H1 (cell line): ENCODE data around the gene QPCT. TPM values are rescaled to one million over a fixed set of nuclear protein-coding genes. Genes with fewer than 3 reads are reported as not detected.

Experiments used
- CTCF ChIA-PET: fragments of 300-600 bp; sonication (Branson Sonifier 250); formaldehyde crosslinking; loops from one replicate; lab custom pipeline; 2021; ENCODE audit not compliant: partially characterized antibody; lab: Charles Lee
- POLR2A ChIA-PET: fragments of 300-600 bp; sonication (Branson Sonifier 250); formaldehyde crosslinking; loops from one replicate; lab custom pipeline; 2021; ENCODE audit warnings: inconsistent platforms; ENCODE audit not compliant: partially characterized antibody; lab: Charles Lee
- DNase-seq, 2 experiments: peaks; one replicate each; pipeline versions ENCODE4 v3.0.0 to v3.0.0-alpha.2; 2010 to 2022; ENCODE audit warnings: low spot score in 2 of 2, low read depth in 1 of 2, mixed read lengths in 1 of 2
- FAIRE-seq: peaks from 2 replicates; lab custom pipeline; 2011; peaks lifted over from hg19 to GRCh38; lab: Jason Lieb, UNC
- H2AFZ ChIP-seq: 2 replicates; pipeline ENCODE4 v1.8.1; 2012; ENCODE audit warnings: low read length, inconsistent platforms
- H2AK5ac ChIP-seq: 2 replicates; pipeline ENCODE4 v1.6.1; 2013; ENCODE audit warnings: low read depth, low read length
- H2BK120ac ChIP-seq: replicated peaks from 2 replicates; pipeline ENCODE3; 2013; ENCODE audit warnings: low read depth, low read length, inconsistent platforms
- H2BK12ac ChIP-seq: 2 replicates; pipeline ENCODE4 v1.6.1; 2013; ENCODE audit warnings: low read depth, low read length
- H2BK15ac ChIP-seq: 2 replicates; pipeline ENCODE4 v1.6.1; 2013; ENCODE audit warnings: low read length
- H2BK20ac ChIP-seq: 2 replicates; pipeline ENCODE4 v1.6.1; 2013; ENCODE audit warnings: low read length
- H2BK5ac ChIP-seq: 2 replicates; pipeline ENCODE4 v1.6.1; 2013; ENCODE audit warnings: low read depth, low read length
- H3K14ac ChIP-seq: 2 replicates; pipeline ENCODE4 v1.6.1; 2013; ENCODE audit warnings: inconsistent platforms; ENCODE audit not compliant: insufficient read length
- H3K18ac ChIP-seq: 2 replicates; pipeline ENCODE4 v1.6.1; 2013; ENCODE audit warnings: low read length; ENCODE audit errors: extremely low read depth
- H3K23ac ChIP-seq: 2 replicates; pipeline ENCODE4 v1.6.1; 2013; ENCODE audit warnings: inconsistent platforms; ENCODE audit not compliant: insufficient read length
- H3K23me2 ChIP-seq: 2 replicates; pipeline ENCODE4 v1.6.1; 2013; ENCODE audit warnings: low read depth, low read length
- H3K27ac ChIP-seq: 2 replicates; pipeline ENCODE4 v1.6.1; 2011; ENCODE audit warnings: low read depth, low read length, inconsistent platforms
- H3K27me3 ChIP-seq, 4 experiments: replicated peaks in 1 of 4; 1 replicate in 1 of 4; 2 replicates in 3 of 4; pipeline versions ENCODE4 v1.6.1 to v1.8.1; 2011 to 2013; ENCODE audit warnings: low read length in 3 of 4, mild to moderate bottlenecking in 3 of 4, inconsistent platforms in 2 of 4, mixed read lengths in 2 of 4, moderate library complexity in 1 of 4; ENCODE audit not compliant: control insufficient read depth in 3 of 4, insufficient read depth in 3 of 4; ENCODE audit errors: extremely low read depth in 1 of 4
- H3K36me3 ChIP-seq, 4 experiments: 2 replicates each; pipeline versions ENCODE4 v1.6.1 to v1.8.1; 2011 to 2013; ENCODE audit warnings: mild to moderate bottlenecking in 4 of 4, low read length in 3 of 4, moderate library complexity in 2 of 4, control low read depth in 1 of 4, inconsistent platforms in 1 of 4; ENCODE audit not compliant: insufficient read depth in 4 of 4, control insufficient read depth in 2 of 4
- H3K4ac ChIP-seq: replicated peaks from 2 replicates; pipeline ENCODE3; 2013; ENCODE audit warnings: low read length, low read depth, mixed read lengths, inconsistent platforms; ENCODE audit not compliant: insufficient read length
- H3K4me1 ChIP-seq, 4 experiments: replicated peaks in 1 of 4; 1 replicate in 1 of 4; 2 replicates in 3 of 4; pipeline versions ENCODE4 v1.6.1 to v1.8.1; 2011 to 2013; ENCODE audit warnings: low read length in 3 of 4, inconsistent platforms in 2 of 4, mixed read lengths in 1 of 4; ENCODE audit not compliant: insufficient read depth in 4 of 4, control insufficient read depth in 3 of 4
- H3K4me2 ChIP-seq, 2 experiments: 2 replicates each; pipeline versions ENCODE4 v1.6.1 to v1.8.1; 2011 to 2013; ENCODE audit warnings: low read depth in 2 of 2, low read length in 2 of 2, control low read depth in 1 of 2, inconsistent platforms in 1 of 2, mild to moderate bottlenecking in 1 of 2; ENCODE audit not compliant: insufficient read depth in 1 of 2
- H3K4me3 ChIP-seq, 4 experiments: fragments of 200-600, 300-600 bp in 1 of 4; sonication (generic), shearing (Covaris generic), sonication (Bioruptor Twin) in 1 of 4; 2 replicates each; pipeline versions ENCODE4 v1.5.1 to v1.8.1; 2011 to 2016; ENCODE audit warnings: low read length in 4 of 4, low read depth in 3 of 4, control low read depth in 2 of 4, inconsistent platforms in 2 of 4, mild to moderate bottlenecking in 2 of 4, mixed read lengths in 1 of 4, moderate library complexity in 1 of 4; ENCODE audit not compliant: insufficient read depth in 2 of 4; ENCODE audit errors: extremely low read depth in 1 of 4
- H3K56ac ChIP-seq: replicated peaks from 2 replicates; pipeline ENCODE3; 2013; ENCODE audit warnings: low read depth, mild to moderate bottlenecking, mixed read lengths, low read length, inconsistent platforms; ENCODE audit not compliant: insufficient read length
- H3K79me1 ChIP-seq: 2 replicates; pipeline ENCODE4 v1.6.1; 2013; ENCODE audit warnings: low read depth, low read length, control low read depth
- H3K79me2 ChIP-seq, 2 experiments: 2 replicates each; pipeline versions ENCODE4 v1.6.1 to v1.8.1; 2012 to 2013; ENCODE audit warnings: low read length in 2 of 2, mild to moderate bottlenecking in 2 of 2, inconsistent platforms in 1 of 2; ENCODE audit not compliant: insufficient read depth in 2 of 2, control insufficient read depth in 1 of 2
- H3K9ac ChIP-seq, 4 experiments: replicated peaks in 1 of 4; 1 replicate in 1 of 4; 2 replicates in 3 of 4; pipeline versions ENCODE4 v1.6.1 to v1.8.1; 2011 to 2013; ENCODE audit warnings: low read depth in 3 of 4, low read length in 3 of 4, control low read depth in 2 of 4, mild to moderate bottlenecking in 2 of 4, moderate library complexity in 2 of 4, inconsistent platforms in 1 of 4; ENCODE audit errors: extremely low read depth in 1 of 4
- H3K9me3 ChIP-seq, 2 experiments: 2 replicates each; pipeline versions ENCODE4 v1.6.1 to v1.8.1; 2012 to 2013; ENCODE audit warnings: mild to moderate bottlenecking in 2 of 2, moderate library complexity in 2 of 2, control low read depth in 1 of 2, inconsistent platforms in 1 of 2, low read depth in 1 of 2, low read length in 1 of 2, mixed read lengths in 1 of 2; ENCODE audit not compliant: insufficient read depth in 2 of 2
- H4K20me1 ChIP-seq, 2 experiments: replicated peaks in 1 of 2; 2 replicates each; pipeline versions ENCODE3 to v1.8.1; 2011 to 2013; ENCODE audit warnings: inconsistent platforms in 2 of 2, low read length in 2 of 2, mild to moderate bottlenecking in 1 of 2; ENCODE audit not compliant: insufficient read depth in 2 of 2, control insufficient read depth in 1 of 2
- H4K5ac ChIP-seq: 2 replicates; pipeline ENCODE4 v1.6.1; 2013; ENCODE audit warnings: low read length, low read depth, mixed read lengths, inconsistent platforms; ENCODE audit not compliant: insufficient read length
- H4K8ac ChIP-seq: 2 replicates; pipeline ENCODE4 v1.8.0; 2013; ENCODE audit warnings: mild to moderate bottlenecking, moderate library complexity, low read length, inconsistent platforms; ENCODE audit not compliant: insufficient read depth; ENCODE audit errors: extremely low read depth
- H4K91ac ChIP-seq: replicated peaks from 2 replicates; pipeline ENCODE3; 2013; ENCODE audit warnings: low read length, mixed read lengths, inconsistent platforms; ENCODE audit not compliant: insufficient read length
- ASH2L ChIP-seq: fragments of 200-600, 300-600 bp; sonication (generic); IDR thresholded peaks from one replicate; pipeline ENCODE4 v1.7.1; 2017; ENCODE audit warnings: low read length
- CHD1 ChIP-seq: IDR thresholded peaks from 2 replicates; pipeline ENCODE4 v1.6.1; 2012; ENCODE audit warnings: low read depth, low read length, improper control_type of control experiment
- GTF2F1 ChIP-seq: IDR thresholded peaks from 2 replicates; pipeline ENCODE4 v1.6.1; 2012; ENCODE audit warnings: low read depth, low read length, improper control_type of control experiment, borderline replicate concordance
- MAX ChIP-seq: IDR thresholded peaks from 2 replicates; pipeline ENCODE4 v1.6.1; 2012; ENCODE audit warnings: inconsistent platforms
- POLR2A ChIP-seq, 2 experiments: IDR thresholded peaks; 1 replicate in 1 of 2; 2 replicates in 1 of 2; pipeline ENCODE4 v1.6.1; 2011; ENCODE audit warnings: low read depth in 2 of 2, low read length in 2 of 2, mild to moderate bottlenecking in 2 of 2; ENCODE audit errors: control extremely low read depth in 1 of 2
- POLR2AphosphoS5 ChIP-seq: IDR thresholded peaks from 2 replicates; pipeline ENCODE4 v1.6.1; 2011; ENCODE audit warnings: low read depth, low read length
- RFX5 ChIP-seq: IDR thresholded peaks from 2 replicates; pipeline ENCODE4 v1.6.1; 2011; ENCODE audit warnings: low read depth, low read length, improper control_type of control experiment, borderline replicate concordance
- RNF2 ChIP-seq: fragments of 200-900, 300-1000 bp; sonication (generic); IDR thresholded peaks from 2 replicates; pipeline ENCODE4 v1.7.1; 2016; ENCODE audit warnings: borderline replicate concordance, low read depth, mild to moderate bottlenecking, antibody characterized with exemption, low read length; ENCODE audit not compliant: poor library complexity, severe bottlenecking; ENCODE audit errors: missing control alignments
- SP1 ChIP-seq: IDR thresholded peaks from 2 replicates; pipeline ENCODE4 v1.6.1; 2011; ENCODE audit warnings: low read depth, low read length
- SP2 ChIP-seq: IDR thresholded peaks from 2 replicates; pipeline ENCODE4 v1.6.1; 2012; ENCODE audit warnings: mild to moderate bottlenecking, low read length, inconsistent platforms
- WGBS, 2 experiments: shearing (Covaris generic) in 1 of 2; methylation state at CpG; one replicate each; pipeline versions ENCODE4 v1.1.6 to v1.1.7; 2013 to 2015; ENCODE audit warnings: low lambda C conversion rate in 2 of 2, mixed read lengths in 2 of 2, inconsistent platforms in 1 of 2, low coverage in 1 of 2, missing lambda C conversion rate in 1 of 2; ENCODE audit not compliant: insufficient replicate concordance in 2 of 2, insufficient coverage in 1 of 2, insufficient read length in 1 of 2; ENCODE audit errors: extremely low coverage in 1 of 2, missing lambda C conversion rate in 1 of 2; 5-methylcytosine and 5-hydroxymethylcytosine counted together
- polyA plus RNA-seq, 7 experiments: library from polyadenylated mRNA; depleted of rRNA in 3 of 7; stranded (reverse) in 5 of 7; unstranded in 2 of 7; fragments of >200 nt in 5 of 7; fragments of 200-250 nt in 2 of 7; gene quantifications; 1 replicate in 5 of 7; 2 replicates in 1 of 7; 4 replicates in 1 of 7; pipeline versions ENCODE4 v1.2.1 to v1.2.3, GENCODE V29; 2011 to 2013; ENCODE audit warnings: missing spikeins in 2 of 7, mixed read lengths in 2 of 7
- total RNA-seq: library from RNA; stranded (reverse); fragmentation: NEBNext Ultra II Directional; extraction: Animal tissue kit (Norgen Biotek cat#: 25700); gene quantifications from 2 replicates; pipeline ENCODE4 v1.2.1, GENCODE V29; 2021

QPCT gene
- total and polyA plus RNA-seq, 2 of the 8 experiments (the other 6 are each of a cell fraction or from before 2014, with no cell fraction given): 4.0 to 4.3 TPM

GRCh38 chr2:37421686-37422085 is 77.3 kb downstream of the QPCT start:
- Histone ChIP-seq H2AK5ac (no peak overlapping the region), H4K91ac (no peak overlapping the region), H3K79me1 (no peaks in the 10 kb centered on the region), H3K36me3 (no peaks in the 10 kb centered on the region), H2BK5ac (no peak overlapping the region), H3K23ac (no peak overlapping the region), H4K20me1 (no peaks in the 10 kb centered on the region), H3K56ac (no peak overlapping the region), H3K18ac (no peak overlapping the region), H3K9ac (no peak overlapping the region), H4K8ac (no peak overlapping the region), H3K14ac (no peak overlapping the region), H2BK15ac (no peak overlapping the region), H2BK20ac (no peak overlapping the region), H3K27me3 (no peaks in the 10 kb centered on the region; a peak in 1 of 7 replicates), H3K4me3 (no peak overlapping the region), H3K27ac (no peak overlapping the region), H2BK12ac (no peak overlapping the region), H3K4me1 (no peaks in the 10 kb centered on the region), H2BK120ac (no peak overlapping the region), H3K4ac (no peak overlapping the region), H3K9me3 (no peaks in the 10 kb centered on the region), H3K23me2 (no peaks in the 10 kb centered on the region), H4K5ac (no peak overlapping the region), H3K79me2 (no peaks in the 10 kb centered on the region), H3K4me2 (no peak overlapping the region), H2AFZ (no peak overlapping the region; the same call in 1 of the 2 replicates)
- 87% methylated on average over 6 of the region's 6 CpGs; no CpG with 5 or more reads in 1 of the 2 experiments for WGBS, 2 experiments
- CTCF ChIA-PET: interaction anchor here (0.6 to 2.7 kb wide), 7 partner anchors 7 to 456 kb away, joined by 3 to 8 read pairs (median 4); no protein-coding TSS in a partner anchor
- FAIRE-seq (no peak), DNase-seq (no peak)
- POLR2A ChIA-PET: no interaction called here
- no peak for TF ChIP-seq SP2
- no peak for TF ChIP-seq RFX5
- TF ChIP-seq SP1: no peak
- TF ChIP-seq GTF2F1: no peak
- no peak for TF ChIP-seq ASH2L
- no peak for TF ChIP-seq POLR2A (IDR thresholded peaks at IDR 0.05; ENCODE audit: control extremely low read depth in 1 of 2, low read depth in 2 of 2, low read length in 2 of 2)
- TF ChIP-seq POLR2AphosphoS5: no peak
- TF ChIP-seq RNF2: no peak
- TF ChIP-seq CHD1: no peak
- no peak for TF ChIP-seq MAX
